Hematopoietic multipotent progenitor cell treated with erythropoietin and hydrocortisone succinate and interleukin-3 and kit ligand, for 4 days (in vitro differentiated cells): ENCODE results near the gene MTM1.

Source experiments
- DNase-seq: peaks from one replicate; pipeline ENCODE4 v3.0.0-alpha.2; 2015

The MTM1 gene

GRCh38 chrX:150551963-150552362 lies 16.5 kb upstream of the MTM1 start:
- DNase-seq = no peak

- no peak for DNase-seq
Measured at GRCh38 chrX:150558424-150558823, 10.0 kb upstream of the MTM1 start.

GRCh38 chrX:150564838-150565237 lies 3.6 kb upstream of the MTM1 start:
- no peak for DNase-seq

- DNase-seq = no peak
Measured at GRCh38 chrX:150565551-150565950, 2.9 kb upstream of the MTM1 start.

- no peak for DNase-seq
Measured at GRCh38 chrX:150566734-150567182, 1.7 kb upstream of the MTM1 start.

- no peak for DNase-seq
Measured at GRCh38 chrX:150567645-150568319, 639 bp upstream of the MTM1 start.

GRCh38 chrX:150569155-150569477 lies 695 bp downstream of the MTM1 start:
- peak; percentile 79 for DNase-seq

GRCh38 chrX:150570512-150570911 lies 2.1 kb downstream of the MTM1 start:
- peak; percentile 73 for DNase-seq

GRCh38 chrX:150572206-150572605 lies 3.8 kb downstream of the MTM1 start:
- no peak for DNase-seq

- DNase-seq = no peak
Measured at GRCh38 chrX:150573106-150573505, 4.7 kb downstream of the MTM1 start.

- no peak for DNase-seq
Measured at GRCh38 chrX:150573702-150574101, 5.3 kb downstream of the MTM1 start.

- no peak for DNase-seq
Measured at GRCh38 chrX:150574559-150575418, 6.4 kb downstream of the MTM1 start.

- no peak for DNase-seq
Measured at GRCh38 chrX:150575419-150575814, 7.0 kb downstream of the MTM1 start.

GRCh38 chrX:150577174-150577573 lies 8.8 kb downstream of the MTM1 start:
- DNase-seq = no peak

GRCh38 chrX:150581093-150581775 lies 12.8 kb downstream of the MTM1 start:
- DNase-seq = no peak

GRCh38 chrX:150582338-150582948 lies 14.0 kb downstream of the MTM1 start:
- DNase-seq = no peak

- peak; percentile 53 for DNase-seq
Measured at GRCh38 chrX:150587585-150588503, 19.4 kb downstream of the MTM1 start.

- peak; percentile 50 for DNase-seq
Measured at GRCh38 chrX:150594584-150594983, 26.2 kb downstream of the MTM1 start.

GRCh38 chrX:150599226-150599625 lies 30.8 kb downstream of the MTM1 start:
- no peak for DNase-seq

GRCh38 chrX:150602296-150602695 lies 33.9 kb downstream of the MTM1 start:
- DNase-seq = no peak

GRCh38 chrX:150602743-150603142 lies 34.3 kb downstream of the MTM1 start:
- DNase-seq = no peak

GRCh38 chrX:150605603-150606002 lies 37.2 kb downstream of the MTM1 start:
- DNase-seq = no peak
